T follicular helper cell (primary cell): ENCODE data around the gene NOL9.

Experiments
- DNase-seq: peaks from one replicate; pipeline ENCODE4 v3.0.0-alpha.2; 2020; ENCODE audit warnings: low read depth

The NOL9 gene

GRCh38 chr1:6519935-6520671 lies 34.2 kb downstream of the NOL9 start:
- no peak for DNase-seq

- no peak for DNase-seq
Observed at GRCh38 chr1:6519491-6519934, 34.8 kb downstream of the NOL9 start.

- no peak for DNase-seq
Observed at GRCh38 chr1:6517435-6517851, 36.9 kb downstream of the NOL9 start.

GRCh38 chr1:6515771-6516170 lies 38.5 kb downstream of the NOL9 start:
- no peak for DNase-seq

GRCh38 chr1:6513320-6513801 lies 41.0 kb downstream of the NOL9 start:
- DNase-seq, result no peak

- no peak for DNase-seq
Observed at GRCh38 chr1:6512908-6513280, 41.4 kb downstream of the NOL9 start.

- no peak for DNase-seq
Observed at GRCh38 chr1:6512245-6512907, 41.9 kb downstream of the NOL9 start.

GRCh38 chr1:6511561-6512244 lies 42.6 kb downstream of the NOL9 start:
- DNase-seq, result no peak

GRCh38 chr1:6511056-6511455 lies 43.3 kb downstream of the NOL9 start:
- no peak for DNase-seq

GRCh38 chr1:6510493-6510892 lies 43.8 kb downstream of the NOL9 start:
- DNase-seq, result no peak

GRCh38 chr1:6509919-6510291 lies 44.4 kb downstream of the NOL9 start:
- no peak for DNase-seq

- no peak for DNase-seq
Observed at GRCh38 chr1:6509220-6509918, 44.9 kb downstream of the NOL9 start.

- DNase-seq, result no peak
Observed at GRCh38 chr1:6508816-6509189, 45.5 kb downstream of the NOL9 start.

- no peak for DNase-seq
Observed at GRCh38 chr1:6508154-6508815, 46.0 kb downstream of the NOL9 start.

GRCh38 chr1:6507461-6507911 lies 46.8 kb downstream of the NOL9 start:
- no peak for DNase-seq

GRCh38 chr1:6507037-6507428 lies 47.3 kb downstream of the NOL9 start:
- no peak for DNase-seq

GRCh38 chr1:6506210-6507036 lies 47.9 kb downstream of the NOL9 start:
- no peak for DNase-seq

GRCh38 chr1:6505367-6506209 lies 48.7 kb downstream of the NOL9 start:
- no peak for DNase-seq

GRCh38 chr1:6504887-6505286 lies 49.4 kb downstream of the NOL9 start:
- no peak for DNase-seq
